Ovary (tissue), 3 donors: ENCODE data around the gene UBQLN1.

Experiments
- CTCF ChIP-seq, 3 donors: fragments of 450-650 bp in 2 of 3; fragments of 200-600 bp in 1 of 3; IDR thresholded peaks; one replicate each; pipeline versions ENCODE4 v1.5.1 to v1.8.0; 2016 to 2022; ENCODE audit warnings: antibody characterized with exemption in 3 of 3, mild to moderate bottlenecking in 1 of 3
- EP300 ChIP-seq: sonication (generic); formaldehyde crosslinking; IDR thresholded peaks from one replicate; pipeline ENCODE4 v1.6.1; 2017; ENCODE audit warnings: antibody characterized with exemption
- donor health status: DM: no; HTN: no; CAD: no.

- TF ChIP-seq EP300 (no peak), CTCF (IDR thresholded peaks at IDR 0.05) (no peak)
Measured at GRCh38 chr9:83691492-83691891, 16.3 kb downstream of the UBQLN1 start.
